HepG2 (cell line): ENCODE measurements around the gene FRMD8. TPM values are rescaled to one million over a fixed set of nuclear protein-coding genes. Genes with fewer than 3 reads are reported as not detected.

Experiments
- ATM ChIP-seq: fragments of 450-650 bp; IDR thresholded peaks from 2 replicates; pipeline ENCODE4 v1.7.1; 2017; ENCODE audit warnings: mild to moderate bottlenecking, borderline replicate concordance
- BATF2 ChIP-seq: sonication (generic); formaldehyde crosslinking; IDR thresholded peaks from 2 replicates; pipeline ENCODE4 v1.8.0; 2022; ENCODE audit warnings: mild to moderate bottlenecking, missing genetic modification reagents, moderate library complexity
- ELF1 ChIP-seq: sonication (generic); formaldehyde crosslinking; IDR thresholded peaks from 2 replicates; pipeline ENCODE4 v1.4.0; 2020; ENCODE audit warnings: missing genetic modification reagents
- HDAC2 ChIP-seq: sonication (generic); formaldehyde crosslinking; IDR thresholded peaks from 2 replicates; pipeline ENCODE4 v1.4.0; 2020; ENCODE audit warnings: missing genetic modification reagents
- HNF1A ChIP-seq, 2 experiments: sonication (generic) in 1 of 2; formaldehyde crosslinking in 1 of 2; IDR thresholded peaks; 2 replicates each; pipeline versions ENCODE4 v1.4.0 to v1.6.1; 2016 to 2020; ENCODE audit warnings: borderline replicate concordance in 1 of 2, low read depth in 1 of 2, mild to moderate bottlenecking in 1 of 2, missing genetic modification reagents in 1 of 2
- HNRNPK ChIP-seq: fragments of 200-400 bp; formaldehyde crosslinking; IDR thresholded peaks from 2 replicates; pipeline ENCODE4 v1.6.1; 2018; ENCODE audit warnings: low read length, low read depth, moderate library complexity, mild to moderate bottlenecking; ENCODE audit not compliant: poor library complexity, severe bottlenecking
- MAX ChIP-seq: IDR thresholded peaks from 2 replicates; pipeline ENCODE4 v1.6.1; 2012; ENCODE audit warnings: inconsistent platforms
- MBD4 ChIP-seq: IDR thresholded peaks from 2 replicates; pipeline ENCODE4 v1.6.1; 2012; ENCODE audit warnings: low read length, inconsistent platforms, borderline replicate concordance
- NBN ChIP-seq: fragments of 450-650 bp; conservative IDR thresholded peaks from 2 replicates; pipeline ENCODE4 v1.6.1; 2017
- POLR2G ChIP-seq: fragments of 200-400 bp; formaldehyde crosslinking; IDR thresholded peaks from 2 replicates; pipeline ENCODE4 v1.6.1; 2018; ENCODE audit warnings: mild to moderate bottlenecking, low read depth, low read length, moderate library complexity
- SRSF1 ChIP-seq: fragments of 200-400 bp; formaldehyde crosslinking; optimal IDR thresholded peaks from 2 replicates; pipeline ENCODE3; 2017; ENCODE audit warnings: mild to moderate bottlenecking, low read depth, low read length, moderate library complexity
- TEAD3 ChIP-seq: optimal IDR thresholded peaks from 2 replicates; pipeline ENCODE3; 2016; ENCODE audit warnings: borderline replicate concordance
- TP53 ChIP-seq: sonication (generic); formaldehyde crosslinking; conservative IDR thresholded peaks from 2 replicates; pipeline ENCODE4 v1.4.0; 2020; ENCODE audit warnings: missing genetic modification reagents
- ZC3H13 ChIP-seq: sonication (generic); formaldehyde crosslinking; IDR thresholded peaks from 2 replicates; pipeline ENCODE4 v1.8.1; 2023; ENCODE audit warnings: mild to moderate bottlenecking, missing genetic modification reagents, moderate library complexity
- ZNF468 ChIP-seq: sonication (generic); formaldehyde crosslinking; IDR thresholded peaks from 2 replicates; pipeline ENCODE4 v1.8.0; 2022; ENCODE audit warnings: mild to moderate bottlenecking, moderate library complexity, missing genetic modification reagents
- ZNF670 ChIP-seq: sonication (generic); formaldehyde crosslinking; IDR thresholded peaks from 2 replicates; pipeline ENCODE4 v1.8.0; 2022; ENCODE audit warnings: mild to moderate bottlenecking, missing genetic modification reagents, borderline replicate concordance
- ZNF687 ChIP-seq: sonication (generic); formaldehyde crosslinking; IDR thresholded peaks from 2 replicates; pipeline ENCODE4 v1.5.1; 2020; ENCODE audit warnings: mild to moderate bottlenecking, missing genetic modification reagents, moderate library complexity
- ZNF891 ChIP-seq: sonication (generic); formaldehyde crosslinking; IDR thresholded peaks from 2 replicates; pipeline ENCODE4 v1.5.0; 2020; ENCODE audit warnings: mild to moderate bottlenecking, missing genetic modification reagents
- polyA plus RNA-seq, 8 experiments: library from polyadenylated mRNA; depleted of rRNA in 3 of 8; stranded (reverse) in 7 of 8; unstranded in 1 of 8; fragments of >200 nt; fragmentation: Illumina TruSeq in 4 of 8; extraction: Trizol in 4 of 8; gene quantifications; 2 replicates each; pipeline versions ENCODE4 v1.2.1 to v1.2.3, GENCODE V29; 2011 to 2016; ENCODE audit warnings: low read depth in 4 of 8, missing spikeins in 1 of 8, mixed read lengths in 1 of 8; ENCODE audit not compliant: insufficient read depth in 1 of 8
- total RNA-seq, 5 experiments: library from RNA; depleted of rRNA; stranded (reverse); fragments of >200 nt; fragmentation: Illumina TruSeq; extraction: Trizol; gene quantifications; 2 replicates each; pipeline ENCODE4 v1.2.3, GENCODE V29; 2016; ENCODE audit warnings: low read depth in 1 of 5

Gene FRMD8
- total and polyA plus RNA-seq, 2 of the 13 experiments (the other 11 are each of a cell fraction or from before 2014, with no cell fraction given), result 5.8 to 20.6 TPM

- TF ChIP-seq MBD4, result peak; percentile 7; the same call in 1 of the 2 replicates
- no peak for TF ChIP-seq HNF1A (IDR thresholded peaks at IDR 0.05; ENCODE audit: low read depth)
- peak; percentile 11; the same call in 1 of the 2 replicates for TF ChIP-seq HNF1A (CRISPR knock-in tag; IDR thresholded peaks at IDR 0.05; ENCODE audit: borderline replicate concordance)
- TF ChIP-seq POLR2G, result peak; percentile 67
- no peak for TF ChIP-seq HNRNPK
- 0 out of 2 replicates have a peak, but pooled peaks have one; percentile 19 for TF ChIP-seq HDAC2 (CRISPR knock-in tag)
- TF ChIP-seq TP53, result no peak
- no peak for TF ChIP-seq ZNF670
- no peak for TF ChIP-seq ZNF468
- TF ChIP-seq ATM, result no peak
- TF ChIP-seq TEAD3 (CRISPR knock-in tag), result peak; percentile 10
- TF ChIP-seq ELF1, result no peak
- TF ChIP-seq NBN, result no peak
- 0 out of 2 replicates have a peak, but pooled peaks have one; percentile 6 for TF ChIP-seq ZNF687 (CRISPR knock-in tag)
- TF ChIP-seq MAX, result no peak
- peak; percentile 38 for TF ChIP-seq SRSF1
- no peak for TF ChIP-seq ZNF891 (CRISPR knock-in tag)
- 0 out of 2 replicates have a peak, but pooled peaks have one; percentile 38 for TF ChIP-seq ZC3H13 (CRISPR knock-in tag)
- TF ChIP-seq BATF2 (CRISPR knock-in tag), result no peak
Measured at GRCh38 chr11:65446446-65447277, 60.2 kb downstream of the FRMD8 start (continued).
